Thyroid gland (tissue), 4 donors: ENCODE measurements around the gene GUCY1A1. TPM values are rescaled to one million over a fixed set of nuclear protein-coding genes. Genes with fewer than 3 reads are reported as not detected.

Experiments used
- DNase-seq, 2 donors: peaks; one replicate each; pipeline ENCODE4 v3.0.0-alpha.2; 2019
- H3K27ac ChIP-seq, 3 donors: fragments of 200-600 bp; sonication (generic); 1 replicate in 2 of 3; 2 replicates in 1 of 3; pipeline ENCODE4 v1.5.1; 2016 to 2019; ENCODE audit warnings: mild to moderate bottlenecking in 1 of 3, moderate library complexity in 1 of 3
- H3K27me3 ChIP-seq: fragments of 200-600 bp; sonication (generic); one replicate; pipeline ENCODE4 v1.5.1; 2019
- H3K36me3 ChIP-seq, 2 donors: fragments of 200-600 bp; sonication (generic); one replicate each; pipeline ENCODE4 v1.5.1; 2016 to 2019
- H3K4me1 ChIP-seq, 2 donors: fragments of 200-600 bp; sonication (generic); one replicate each; pipeline ENCODE4 v1.5.1; 2017 to 2019
- H3K4me3 ChIP-seq, 3 donors: fragments of 200-600 bp; sonication (generic); replicated peaks in 1 of 3; 1 replicate in 2 of 3; 2 replicates in 1 of 3; pipeline ENCODE4 v1.5.1; 2016; ENCODE audit warnings: mild to moderate bottlenecking in 1 of 3
- H3K9me3 ChIP-seq: fragments of 200-600 bp; sonication (generic); one replicate; pipeline ENCODE4 v1.5.1; 2017
- POLR2A ChIP-seq, 2 donors: fragments of 450-650 bp; IDR thresholded peaks; one replicate each; pipeline ENCODE4 v1.6.1; 2017; ENCODE audit warnings: antibody characterized with exemption in 2 of 2, mild to moderate bottlenecking in 2 of 2, moderate library complexity in 1 of 2
- WGBS, 2 donors: methylation state at CpG; one replicate each; pipeline ENCODE4 v1.1.5; 2017; 5-methylcytosine and 5-hydroxymethylcytosine counted together
- intact Hi-C: fragments of 100-400 bp; cut with DNase I; formaldehyde crosslinking; loops from one replicate; pipeline ENCODE4 v1.15.1; 2023
- total RNA-seq, 4 donors: library from RNA; depleted of rRNA; stranded (reverse); fragments of >200 nt; gene quantifications; one replicate each; pipeline ENCODE4 v1.2.3, GENCODE V29; 2016
- TF ChIP-seq, protein P1 (sequence below), 6 experiments: fragments of 200-600 bp in 3 of 6; fragments of 450-650 bp in 3 of 6; sonication (generic) in 3 of 6; IDR thresholded peaks; one replicate each; pipeline ENCODE4 v1.5.1; 2016 to 2019; ENCODE audit warnings: antibody characterized with exemption in 6 of 6, mild to moderate bottlenecking in 2 of 6, inconsistent platforms in 1 of 6, moderate library complexity in 1 of 6

Gene GUCY1A1
- total RNA-seq, 4 donors from 2014 or later, result 11.4 to 25.8 (median 17.5) TPM

GRCh38 chr4:155668707-155669220 lies 2.1 kb downstream of the GUCY1A1 start:
- no peak overlapping the region for H3K4me3 ChIP-seq
- H3K4me1 ChIP-seq, result peaks cover 0 to 3% of the 10 kb centered on the region in 2 donors
- 60 to 66% methylated on average over 9 of the region's 9 CpGs for WGBS, 2 donors
- DNase-seq, result no peak
- H3K36me3 ChIP-seq, result no peaks in the 10 kb centered on the region
- peak overlapping the region in 1 of 3 donors; percentile 70 for H3K27ac ChIP-seq
- no peaks in the 10 kb centered on the region for H3K9me3 ChIP-seq
- TF ChIP-seq, protein P1, sequence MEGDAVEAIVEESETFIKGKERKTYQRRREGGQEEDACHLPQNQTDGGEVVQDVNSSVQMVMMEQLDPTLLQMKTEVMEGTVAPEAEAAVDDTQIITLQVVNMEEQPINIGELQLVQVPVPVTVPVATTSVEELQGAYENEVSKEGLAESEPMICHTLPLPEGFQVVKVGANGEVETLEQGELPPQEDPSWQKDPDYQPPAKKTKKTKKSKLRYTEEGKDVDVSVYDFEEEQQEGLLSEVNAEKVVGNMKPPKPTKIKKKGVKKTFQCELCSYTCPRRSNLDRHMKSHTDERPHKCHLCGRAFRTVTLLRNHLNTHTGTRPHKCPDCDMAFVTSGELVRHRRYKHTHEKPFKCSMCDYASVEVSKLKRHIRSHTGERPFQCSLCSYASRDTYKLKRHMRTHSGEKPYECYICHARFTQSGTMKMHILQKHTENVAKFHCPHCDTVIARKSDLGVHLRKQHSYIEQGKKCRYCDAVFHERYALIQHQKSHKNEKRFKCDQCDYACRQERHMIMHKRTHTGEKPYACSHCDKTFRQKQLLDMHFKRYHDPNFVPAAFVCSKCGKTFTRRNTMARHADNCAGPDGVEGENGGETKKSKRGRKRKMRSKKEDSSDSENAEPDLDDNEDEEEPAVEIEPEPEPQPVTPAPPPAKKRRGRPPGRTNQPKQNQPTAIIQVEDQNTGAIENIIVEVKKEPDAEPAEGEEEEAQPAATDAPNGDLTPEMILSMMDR (IDR thresholded peaks at IDR 0.05), result no peak
- TF ChIP-seq POLR2A (IDR thresholded peaks at IDR 0.05), result no peak
- no peaks in the 10 kb centered on the region for H3K27me3 ChIP-seq
- intact Hi-C loops, result loop anchor here (5.0 kb wide), 1 partner anchor 94 kb away; no protein-coding TSS in a partner anchor

GRCh38 chr4:155672342-155672741 lies 5.7 kb downstream of the GUCY1A1 start:
- no peak overlapping the region for H3K27ac ChIP-seq
- no peaks in the 10 kb centered on the region for H3K36me3 ChIP-seq
- no peak for TF ChIP-seq POLR2A (IDR thresholded peaks at IDR 0.05)
- TF ChIP-seq, protein P1 (IDR thresholded peaks at IDR 0.05), result no peak
- H3K4me1 ChIP-seq, result peaks cover 0 to 8% of the 10 kb centered on the region in 2 donors
- WGBS, 2 donors, result 90 to 92% methylated on average over 2 of the region's 2 CpGs
- intact Hi-C loops, result loop anchor here (10.0 kb wide), 1 partner anchor 72 kb away; no protein-coding TSS in a partner anchor
- no peaks in the 10 kb centered on the region for H3K9me3 ChIP-seq
- no peak for DNase-seq
- no peaks in the 10 kb centered on the region for H3K27me3 ChIP-seq
- no peak overlapping the region for H3K4me3 ChIP-seq

GRCh38 chr4:155673453-155673979 lies 6.9 kb downstream of the GUCY1A1 start:
- intact Hi-C loops, result loop anchor here (10.0 kb wide), 1 partner anchor 71 kb away; no protein-coding TSS in a partner anchor

GRCh38 chr4:155674669-155675071 lies 8.0 kb downstream of the GUCY1A1 start:
- H3K9me3 ChIP-seq, result no peaks in the 10 kb centered on the region
- TF ChIP-seq POLR2A (IDR thresholded peaks at IDR 0.05), result no peak
- TF ChIP-seq, protein P1 (IDR thresholded peaks at IDR 0.05), result no peak
- WGBS, 2 donors, result 86 to 88% methylated on average over 6 of the region's 6 CpGs
- H3K27me3 ChIP-seq, result no peaks in the 10 kb centered on the region
- no peak overlapping the region for H3K27ac ChIP-seq
- intact Hi-C loops, result loop anchor here (10.0 kb wide), 1 partner anchor 70 kb away; no protein-coding TSS in a partner anchor
- H3K36me3 ChIP-seq, result no peaks in the 10 kb centered on the region
- H3K4me1 ChIP-seq, result peaks cover 0 to 8% of the 10 kb centered on the region in 2 donors
- H3K4me3 ChIP-seq, result no peak overlapping the region
- DNase-seq, result no peak

More at GRCh38 chr4:155673453-155673979, 6.9 kb downstream of the GUCY1A1 start:
- no peaks in the 10 kb centered on the region for H3K36me3 ChIP-seq
- H3K4me1 ChIP-seq, result peaks cover 0 to 8% of the 10 kb centered on the region in 2 donors
- no peaks in the 10 kb centered on the region for H3K9me3 ChIP-seq
- TF ChIP-seq, protein P1 (IDR thresholded peaks at IDR 0.05), result no peak
- TF ChIP-seq POLR2A (IDR thresholded peaks at IDR 0.05), result no peak
- no peaks in the 10 kb centered on the region for H3K27me3 ChIP-seq
- H3K27ac ChIP-seq, result no peak overlapping the region
- 85 to 88% methylated on average over 3 of the region's 3 CpGs for WGBS, 2 donors
- H3K4me3 ChIP-seq, result no peak overlapping the region
- no peak for DNase-seq
